ENCODE results near the gene MRPS34.

MRPS34 gene

GRCh38 chr16:1731073-1731472 is 41.9 kb downstream of the MRPS34 start:
- Histone ChIP-seq H4K20me1 (ENCODE audit: insufficient read depth, low read length) (no peaks in the 10 kb centered on the region), H3K27me3 (ENCODE audit: insufficient read depth, low read length) (no peaks in the 10 kb centered on the region), H3K79me2 (ENCODE audit: insufficient read depth, low read length) (no peaks in the 10 kb centered on the region), H3F3A (ENCODE audit: insufficient read depth, low read length) (no peaks in the 10 kb centered on the region), H3K27ac (ENCODE audit: low read depth, low read length, poor library complexity, severe bottlenecking) (no peak overlapping the region), H3K36me3 (ENCODE audit: insufficient read depth, low read length) (peaks cover 80% of the 10 kb centered on the region), H3K4me3 (ENCODE audit: low read depth, low read length, poor library complexity, severe bottlenecking) (no peak overlapping the region), H3K9me3 (ENCODE audit: low read length) (no peaks in the 10 kb centered on the region), H3K9ac (ENCODE audit: low read length) (no peak overlapping the region), H2AFZ (ENCODE audit: low read length) (no peak overlapping the region), H3K4me2 (ENCODE audit: low read length) (no peak overlapping the region), H3K4me1 (ENCODE audit: insufficient read depth, low read length, severe bottlenecking) (no peaks in the 10 kb centered on the region), H3K9me2 (ENCODE audit: low read depth, low read length) (no peaks in the 10 kb centered on the region)
- TF ChIP-seq EZH2 (IDR thresholded peaks at IDR 0.05; ENCODE audit: borderline replicate concordance, low read length) (no peak), CTCF (IDR thresholded peaks at IDR 0.05; ENCODE audit: low read length) (no peak)

- Histone ChIP-seq H3K9me2 (ENCODE audit: low read depth, low read length) (no peaks in the 10 kb centered on the region), H3K27ac (ENCODE audit: low read depth, low read length, poor library complexity, severe bottlenecking) (no peak overlapping the region), H3F3A (ENCODE audit: insufficient read depth, low read length) (no peaks in the 10 kb centered on the region), H3K36me3 (ENCODE audit: insufficient read depth, low read length) (peaks cover 81% of the 10 kb centered on the region), H2AFZ (ENCODE audit: low read length) (no peak overlapping the region), H3K27me3 (ENCODE audit: insufficient read depth, low read length) (no peaks in the 10 kb centered on the region), H3K9ac (ENCODE audit: low read length) (no peak overlapping the region), H3K4me1 (ENCODE audit: insufficient read depth, low read length, severe bottlenecking) (no peaks in the 10 kb centered on the region), H3K4me3 (ENCODE audit: low read depth, low read length, poor library complexity, severe bottlenecking) (no peak overlapping the region), H3K4me2 (ENCODE audit: low read length) (no peak overlapping the region), H4K20me1 (ENCODE audit: insufficient read depth, low read length) (no peaks in the 10 kb centered on the region), H3K9me3 (ENCODE audit: low read length) (no peaks in the 10 kb centered on the region), H3K79me2 (ENCODE audit: insufficient read depth, low read length) (no peaks in the 10 kb centered on the region)
- TF ChIP-seq EZH2 (IDR thresholded peaks at IDR 0.05; ENCODE audit: borderline replicate concordance, low read length), result no peak
- no peak for TF ChIP-seq CTCF (IDR thresholded peaks at IDR 0.05; ENCODE audit: low read length)
Measured at GRCh38 chr16:1729445-1729844, 43.5 kb downstream of the MRPS34 start.

GRCh38 chr16:1729026-1729425 is 43.9 kb downstream of the MRPS34 start:
- Histone ChIP-seq H3K9ac (ENCODE audit: low read length) (no peak overlapping the region), H4K20me1 (ENCODE audit: insufficient read depth, low read length) (no peaks in the 10 kb centered on the region), H3K4me1 (ENCODE audit: insufficient read depth, low read length, severe bottlenecking) (no peaks in the 10 kb centered on the region), H3F3A (ENCODE audit: insufficient read depth, low read length) (no peaks in the 10 kb centered on the region), H2AFZ (ENCODE audit: low read length) (no peak overlapping the region), H3K27ac (ENCODE audit: low read depth, low read length, poor library complexity, severe bottlenecking) (no peak overlapping the region), H3K9me3 (ENCODE audit: low read length) (no peaks in the 10 kb centered on the region), H3K9me2 (ENCODE audit: low read depth, low read length) (no peaks in the 10 kb centered on the region), H3K36me3 (ENCODE audit: insufficient read depth, low read length) (peaks cover 81% of the 10 kb centered on the region), H3K4me3 (ENCODE audit: low read depth, low read length, poor library complexity, severe bottlenecking) (no peak overlapping the region), H3K4me2 (ENCODE audit: low read length) (no peak overlapping the region), H3K79me2 (ENCODE audit: insufficient read depth, low read length) (peaks cover under 1% of the 10 kb centered on the region; the same call in 1 of the 2 replicates), H3K27me3 (ENCODE audit: insufficient read depth, low read length) (no peaks in the 10 kb centered on the region)
- no peak for TF ChIP-seq EZH2 (IDR thresholded peaks at IDR 0.05; ENCODE audit: borderline replicate concordance, low read length)
- no peak for TF ChIP-seq CTCF (IDR thresholded peaks at IDR 0.05; ENCODE audit: low read length)

All from OCI-LY1 (cell line).